CD4-positive, alpha-beta T cell treated with Interferon gamma for 1 hour (primary cell): ENCODE measurements around the gene TMEM267.
"Not testable (repeated sequence)": the region's sequence is repeated elsewhere in the genome, so short reads cannot be mapped to it uniquely, and the experiment has no call there.

ENCODE experiments used
- DNase-seq: peaks from one replicate; pipeline ENCODE4 v3.0.0-alpha.2; 2020

The TMEM267 gene

GRCh38 chr5:43483298-43484105 is at the start of gene TMEM267:
Gene TMEM267, minus strand, starts transcription at chr5:43483865. Its CDS starts 29,896 bp downstream, at chr5:43453969.
- DNase-seq = peak; percentile 90

GRCh38 chr5:43530648-43531047 is 47.0 kb upstream of the TMEM267 start:
- DNase-seq = no peak

- DNase-seq = no peak
These were observed 40.0 kb upstream of the TMEM267 start for GRCh38 chr5:43523662-43524072.

GRCh38 chr5:43520615-43521014 is 37.0 kb upstream of the TMEM267 start:
- DNase-seq = no peak

- no peak for DNase-seq
These were observed 32.0 kb upstream of the TMEM267 start for GRCh38 chr5:43515678-43516048.

- DNase-seq = peak; percentile 91
These were observed 31.4 kb upstream of the TMEM267 start, which contains the start of gene C5orf34 for GRCh38 chr5:43514816-43515677. Gene C5orf34, minus strand, starts transcription at chr5:43515148. Its CDS starts 5,809 bp downstream, at chr5:43509339.

GRCh38 chr5:43514471-43514815 is 30.8 kb upstream of the TMEM267 start:
- DNase-seq = no peak

- no peak for DNase-seq
These were observed 30.4 kb upstream of the TMEM267 start for GRCh38 chr5:43514025-43514424.

GRCh38 chr5:43511062-43511461 is 27.4 kb upstream of the TMEM267 start:
- not testable (repeated sequence) for DNase-seq

GRCh38 chr5:43498581-43498980 is 14.9 kb upstream of the TMEM267 start:
- no peak for DNase-seq

- DNase-seq = no peak
These were observed 13.8 kb upstream of the TMEM267 start for GRCh38 chr5:43497311-43498104.

- DNase-seq = no peak
These were observed 7.7 kb upstream of the TMEM267 start for GRCh38 chr5:43491326-43491725.

GRCh38 chr5:43486353-43486752 is 2.7 kb upstream of the TMEM267 start:
- DNase-seq = no peak

- DNase-seq = no peak
These were observed 1.7 kb upstream of the TMEM267 start for GRCh38 chr5:43485406-43485805.

- peak; percentile 86 for DNase-seq
These were observed 613 bp upstream of the TMEM267 start for GRCh38 chr5:43484106-43484849.

GRCh38 chr5:43482490-43483297 is 971 bp downstream of the TMEM267 start:
- DNase-seq = no peak

- DNase-seq = no peak
These were observed 13.8 kb downstream of the TMEM267 start for GRCh38 chr5:43469671-43470391.

GRCh38 chr5:43467100-43467499 is 16.6 kb downstream of the TMEM267 start:
- no peak for DNase-seq

GRCh38 chr5:43465455-43465854 is 18.2 kb downstream of the TMEM267 start:
- DNase-seq = not testable (repeated sequence)

- no peak for DNase-seq
These were observed 22.6 kb downstream of the TMEM267 start for GRCh38 chr5:43461066-43461465.

GRCh38 chr5:43456556-43456955 is 27.1 kb downstream of the TMEM267 start:
- no peak for DNase-seq
